ENCODE results near the gene BNIP5. TPM values are rescaled to one million over a fixed set of nuclear protein-coding genes. Genes with fewer than 3 reads are reported as not detected.
A peak's percentile ranks its signal among the peaks of the same experiment; 100 is the strongest.

Gene BNIP5
- total RNA-seq, 1 experiment from 2014 or later = not detected

- Histone ChIP-seq H3K27me3 (ENCODE audit: insufficient read depth, low read depth) (no peaks in the 10 kb centered on the region), H3K4me2 (peak overlapping the region; percentile 42), H3K79me2 (ENCODE audit: low read depth) (no peaks in the 10 kb centered on the region), H4K20me1 (ENCODE audit: insufficient read depth) (no peaks in the 10 kb centered on the region), H3K4me1 (replicated peaks; ENCODE audit: insufficient read depth) (peaks cover 32% of the 10 kb centered on the region), H2AFZ (no peak overlapping the region), H3K27ac (0 out of 2 replicates have a peak overlapping the region, but pooled peaks have one; percentile 27), H3K9me2 (ENCODE audit: insufficient read depth) (no peaks in the 10 kb centered on the region), H3K4me3 (no peak overlapping the region), H3F3A (ENCODE audit: insufficient read depth, low read depth) (peaks cover 22% of the 10 kb centered on the region), H3K9me3 (ENCODE audit: insufficient read depth, low read depth) (0 out of 2 replicates have a peak, but pooled peaks cover 3% of the 10 kb centered on the region), H3K36me3 (ENCODE audit: low read depth) (no peaks in the 10 kb centered on the region)
- no TSS peak for BruUV-seq (replicated peaks)
- TF ChIP-seq EZH2 (IDR thresholded peaks at IDR 0.05; ENCODE audit: low read depth) (no peak), CTCF (conservative IDR thresholded peaks at IDR 0.05) (no peak)
- intact Hi-C loops (cut with micrococcal nuclease; ENCODE audit: unreplicated experiment) = no loop called here
- CTCF ChIA-PET = interaction anchor here (0.6 kb wide), 1 partner anchor 343 kb away, joined by 5 read pairs; no protein-coding TSS in a partner anchor
- peak in 1 of 2 experiments; percentile 64 for DNase-seq
- POLR2A ChIA-PET (ENCODE audit: unreplicated experiment) = interaction anchor here (0.5 kb wide), 1 partner anchor 53 kb away, joined by 4 read pairs; no protein-coding TSS in a partner anchor
Measured at GRCh38 chr6:36266913-36267644, 69.6 kb downstream of the BNIP5 start.

Other genes starting within 250 kb of the BNIP5 start
- gene MAPK13, start 206.4 kb downstream of the BNIP5 start, total RNA-seq (2021) = 141 and 146 TPM in 2 replicates
- 27.3 and 32.3 TPM in 2 replicates for gene BRPF3, start 140.1 kb downstream of the BNIP5 start, total RNA-seq (2021)
- 0.17 TPM in 1 of 2 replicates, not detected in the other for gene PNPLA1, start 66.8 kb downstream of the BNIP5 start, total RNA-seq (2021)
- 0.57 and 0.83 TPM in 2 replicates for gene ETV7, start 50.8 kb upstream of the BNIP5 start, total RNA-seq (2021)
- not detected in 2 replicates for gene PXT1, start 106.0 kb upstream of the BNIP5 start, total RNA-seq (2021)
- gene KCTD20, start 106.1 kb upstream of the BNIP5 start, total RNA-seq (2021) = 34.2 and 42.5 TPM in 2 replicates
- 45.7 and 53.3 TPM in 2 replicates for gene STK38, start 210.6 kb upstream of the BNIP5 start, total RNA-seq (2021)

All from PC-9 (cell line).